HG02571 (cell line): Measurements from ENCODE around the gene TOMM70.
"Not testable (repeated sequence)": the region's sequence is repeated elsewhere in the genome, so short reads cannot be mapped to it uniquely, and the experiment has no call there.

Experiments used
- ATAC-seq: cut with Tn5 transposase; IDR thresholded peaks from one replicate; pipeline ENCODE4 v1.9.1; 2021; ENCODE audit warnings: mild to moderate bottlenecking, moderate library complexity; ENCODE audit not compliant: unreplicated experiment

The TOMM70 gene

GRCh38 chr3:100368441-100368840 is 32.4 kb downstream of the TOMM70 start:
- no peak for ATAC-seq

GRCh38 chr3:100366424-100366823 is 34.5 kb downstream of the TOMM70 start:
- no peak for ATAC-seq

- no peak for ATAC-seq
These were observed 36.5 kb downstream of the TOMM70 start for GRCh38 chr3:100364421-100364820.

GRCh38 chr3:100361897-100362296 is 39.0 kb downstream of the TOMM70 start:
- no peak for ATAC-seq

GRCh38 chr3:100360757-100361496 is 40.0 kb downstream of the TOMM70 start:
- ATAC-seq: no peak

- no peak for ATAC-seq
These were observed 41.9 kb downstream of the TOMM70 start for GRCh38 chr3:100359035-100359434.

GRCh38 chr3:100358413-100358812 is 42.5 kb downstream of the TOMM70 start:
- no peak for ATAC-seq

GRCh38 chr3:100354850-100355249 is 46.0 kb downstream of the TOMM70 start:
- no peak for ATAC-seq

GRCh38 chr3:100352296-100353231 is 48.3 kb downstream of the TOMM70 start:
- no peak for ATAC-seq

GRCh38 chr3:100351770-100352169 is 49.1 kb downstream of the TOMM70 start:
- not testable (repeated sequence) for ATAC-seq

- ATAC-seq: no peak
These were observed 52.2 kb downstream of the TOMM70 start for GRCh38 chr3:100348727-100349126.

GRCh38 chr3:100340527-100340926 is 60.4 kb downstream of the TOMM70 start:
- ATAC-seq: no peak

- ATAC-seq: no peak
These were observed 61.1 kb downstream of the TOMM70 start for GRCh38 chr3:100339786-100340185.

- ATAC-seq: no peak
These were observed 62.0 kb downstream of the TOMM70 start for GRCh38 chr3:100338911-100339310.

- ATAC-seq: not testable (repeated sequence)
These were observed 64.7 kb downstream of the TOMM70 start for GRCh38 chr3:100336229-100336628.

- peak; percentile 52 for ATAC-seq
These were observed 65.5 kb downstream of the TOMM70 start for GRCh38 chr3:100335434-100335833.

GRCh38 chr3:100334488-100335351 is 66.2 kb downstream of the TOMM70 start, which contains the start of gene NIT2:
NIT2 (plus strand) TSS chr3:100334757; CDS start chr3:100334792, 35 bp downstream.
- peak; percentile 91 for ATAC-seq

- peak; percentile 9 for ATAC-seq
These were observed 66.9 kb downstream of the TOMM70 start for GRCh38 chr3:100333970-100334487.

- no peak for ATAC-seq
These were observed 67.8 kb downstream of the TOMM70 start for GRCh38 chr3:100333051-100333450.

GRCh38 chr3:100331660-100332059 is 69.2 kb downstream of the TOMM70 start:
- ATAC-seq: no peak

GRCh38 chr3:100330651-100331050 is 70.2 kb downstream of the TOMM70 start:
- no peak for ATAC-seq
